MM.1S (cell line): Measurements from ENCODE around the gene PIGH.

Experiments used
- DNase-seq: peaks from one replicate; pipeline ENCODE4 v3.0.0-alpha.2; 2015
- H2AFZ ChIP-seq: fragments of 300-600 bp; sonication (generic); 2 replicates; pipeline ENCODE4 v1.6.0; 2016; ENCODE audit warnings: antibody characterized with exemption, low read length
- H3F3A ChIP-seq: fragments of 300-600 bp; sonication (generic); 2 replicates; pipeline ENCODE4 v1.6.1; 2016; ENCODE audit warnings: mild to moderate bottlenecking, antibody characterized with exemption, low read length, moderate library complexity, mixed read lengths; ENCODE audit not compliant: insufficient read depth
- H3K27ac ChIP-seq: fragments of 300-600 bp; sonication (generic); 2 replicates; pipeline ENCODE4 v1.5.1; 2016; ENCODE audit warnings: mild to moderate bottlenecking, low read length
- H3K27me3 ChIP-seq: fragments of 300-600 bp; sonication (generic); replicated peaks from 2 replicates; pipeline ENCODE4 v1.6.0; 2016; ENCODE audit warnings: low read length; ENCODE audit not compliant: insufficient read depth
- H3K36me3 ChIP-seq: fragments of 300-600 bp; sonication (generic); replicated peaks from 2 replicates; pipeline ENCODE4 v1.6.1; 2016; ENCODE audit warnings: mild to moderate bottlenecking, low read length, mixed read lengths; ENCODE audit not compliant: insufficient read depth
- H3K4me1 ChIP-seq: fragments of 300-600 bp; sonication (generic); 2 replicates; pipeline ENCODE4 v1.6.1; 2016; ENCODE audit warnings: low read length, mixed read lengths
- H3K4me2 ChIP-seq: fragments of 300-600 bp; sonication (generic); 2 replicates; pipeline ENCODE4 v1.6.0; 2016; ENCODE audit warnings: low read depth, low read length
- H3K4me3 ChIP-seq: fragments of 300-600 bp; sonication (generic); 2 replicates; pipeline ENCODE4 v1.5.1; 2016; ENCODE audit warnings: low read length, mixed read lengths
- H3K79me2 ChIP-seq: fragments of 300-600 bp; sonication (generic); 2 replicates; pipeline ENCODE4 v1.6.1; 2016; ENCODE audit warnings: mixed run types, low read length, mixed read lengths
- H3K9ac ChIP-seq: fragments of 300-600 bp; sonication (generic); 2 replicates; pipeline ENCODE4 v1.6.1; 2016; ENCODE audit warnings: low read length, mixed read lengths
- H3K9me2 ChIP-seq: fragments of 300-600 bp; sonication (generic); replicated peaks from 2 replicates; pipeline ENCODE4 v1.6.1; 2016; ENCODE audit warnings: mild to moderate bottlenecking, low read length, mixed read lengths; ENCODE audit not compliant: insufficient read depth
- H3K9me3 ChIP-seq: fragments of 300-600 bp; sonication (generic); replicated peaks from 2 replicates; pipeline ENCODE4 v1.6.1; 2016; ENCODE audit warnings: mild to moderate bottlenecking, low read length, mixed read lengths; ENCODE audit not compliant: insufficient read depth
- H4K20me1 ChIP-seq: fragments of 300-600 bp; sonication (generic); 2 replicates; pipeline ENCODE4 v1.6.1; 2016; ENCODE audit warnings: mild to moderate bottlenecking, low read length, moderate library complexity, mixed read lengths; ENCODE audit not compliant: insufficient read depth
- CTCF ChIP-seq: fragments of 300-600 bp; sonication (generic); IDR thresholded peaks from 2 replicates; pipeline ENCODE4 v1.5.1; 2016; ENCODE audit warnings: antibody characterized with exemption, low read length, mixed read lengths
- EZH2 ChIP-seq: fragments of 300-600 bp; sonication (generic); optimal IDR thresholded peaks from 2 replicates; pipeline ENCODE3; 2017; ENCODE audit warnings: low read depth, mild to moderate bottlenecking, antibody characterized with exemption, low read length, mixed read lengths
- EZH2phosphoT487 ChIP-seq: fragments of 300-600 bp; sonication (generic); IDR thresholded peaks from 2 replicates; pipeline ENCODE4 v1.6.1; 2018; ENCODE audit warnings: antibody characterized with exemption, low read length

Gene PIGH

GRCh38 chr14:67584978-67585377 lies 15.1 kb downstream of the PIGH start:
- Histone ChIP-seq H3K79me2 (no peaks in the 10 kb centered on the region), H3K27ac (no peak overlapping the region), H3K9ac (no peak overlapping the region), H3K36me3 (no peaks in the 10 kb centered on the region), H3K4me2 (no peak overlapping the region), H3K4me3 (no peak overlapping the region), H3K9me2 (no peaks in the 10 kb centered on the region), H3F3A (no peaks in the 10 kb centered on the region), H2AFZ (no peak overlapping the region), H3K9me3 (no peaks in the 10 kb centered on the region), H3K4me1 (no peaks in the 10 kb centered on the region), H3K27me3 (no peaks in the 10 kb centered on the region), H4K20me1 (no peaks in the 10 kb centered on the region)
- TF ChIP-seq EZH2 = no peak
- no peak for TF ChIP-seq EZH2phosphoT487
- TF ChIP-seq CTCF = no peak
- DNase-seq = no peak

- Histone ChIP-seq H3K36me3 (no peaks in the 10 kb centered on the region), H3K4me3 (no peak overlapping the region), H3K4me1 (no peaks in the 10 kb centered on the region), H3K9me3 (no peaks in the 10 kb centered on the region), H3K27me3 (no peaks in the 10 kb centered on the region), H3K27ac (no peak overlapping the region), H3F3A (no peaks in the 10 kb centered on the region), H3K9ac (no peak overlapping the region), H2AFZ (no peak overlapping the region), H3K4me2 (no peak overlapping the region), H4K20me1 (no peaks in the 10 kb centered on the region), H3K79me2 (no peaks in the 10 kb centered on the region), H3K9me2 (no peaks in the 10 kb centered on the region)
- peak; percentile 18 for DNase-seq
- TF ChIP-seq CTCF = peak; percentile 55
- TF ChIP-seq EZH2 = no peak
Observed at GRCh38 chr14:67583711-67584644, 16.1 kb downstream of the PIGH start.

GRCh38 chr14:67582061-67582460 lies 18.0 kb downstream of the PIGH start:
- Histone ChIP-seq H3K27me3 (no peaks in the 10 kb centered on the region), H3K36me3 (no peaks in the 10 kb centered on the region), H3K79me2 (no peaks in the 10 kb centered on the region), H3K4me3 (no peak overlapping the region), H4K20me1 (no peaks in the 10 kb centered on the region), H3K4me2 (no peak overlapping the region), H3K9ac (no peak overlapping the region), H3K9me3 (no peaks in the 10 kb centered on the region), H3K4me1 (no peaks in the 10 kb centered on the region), H3F3A (no peaks in the 10 kb centered on the region), H2AFZ (no peak overlapping the region), H3K27ac (no peak overlapping the region), H3K9me2 (no peaks in the 10 kb centered on the region)
- TF ChIP-seq EZH2phosphoT487 (no peak), EZH2 (no peak), CTCF (no peak)
- DNase-seq = no peak
